A549 (cell line): Measurements from ENCODE around the gene CREB5.

Experiments used
- POLR2AphosphoS2 ChIP-seq: conservative IDR thresholded peaks from 2 replicates; pipeline ENCODE4 v1.6.1; 2012; ENCODE audit warnings: low read length, improper control_type of control experiment, inconsistent platforms
- SREBF2 ChIP-seq: fragments of 450-650 bp; IDR thresholded peaks from 2 replicates; pipeline ENCODE4 v1.6.1; 2014; ENCODE audit warnings: mild to moderate bottlenecking, moderate library complexity

- TF ChIP-seq SREBF2 = no peak
- no peak for TF ChIP-seq POLR2AphosphoS2
Observed at GRCh38 chr7:28773423-28774145, 361.3 kb downstream of the CREB5 start.
